Ascending aorta (tissue), 2 donors: ENCODE measurements around the gene CCM2. TPM values are rescaled to one million over a fixed set of nuclear protein-coding genes. Genes with fewer than 3 reads are reported as not detected.

ENCODE experiments used
- DNase-seq, 2 donors: peaks; one replicate each; pipeline ENCODE4 v3.0.0-alpha.2; 2019; ENCODE audit warnings: low spot score in 2 of 2
- H3K27ac ChIP-seq, 2 donors: fragments of 200-600 bp; sonication (generic); one replicate each; pipeline ENCODE4 v1.5.1; 2016 to 2017; ENCODE audit warnings: mild to moderate bottlenecking in 1 of 2
- H3K27me3 ChIP-seq: fragments of 200-600 bp; sonication (generic); one replicate; pipeline ENCODE4 v1.5.1; 2017
- H3K36me3 ChIP-seq, 2 donors: fragments of 200-600 bp; sonication (generic); one replicate each; pipeline ENCODE4 v1.5.1; 2016
- H3K4me1 ChIP-seq, 2 donors: fragments of 200-600 bp; sonication (generic); one replicate each; pipeline ENCODE4 v1.5.1; 2016 to 2017; ENCODE audit warnings: mild to moderate bottlenecking in 1 of 2
- H3K4me3 ChIP-seq, 2 donors: fragments of 200-600 bp; sonication (generic); one replicate each; pipeline ENCODE4 v1.5.1; 2016 to 2017; ENCODE audit warnings: mild to moderate bottlenecking in 1 of 2
- H3K9me3 ChIP-seq, 2 donors: fragments of 200-600 bp; sonication (generic); one replicate each; pipeline ENCODE4 v1.5.1; 2016
- CTCF ChIP-seq, 3 experiments: fragments of 200-600 bp in 2 of 3; fragments of 450-650 bp in 1 of 3; sonication (generic) in 2 of 3; IDR thresholded peaks; one replicate each; pipeline ENCODE4 v1.5.1; 2016 to 2019; ENCODE audit warnings: antibody characterized with exemption in 3 of 3, mild to moderate bottlenecking in 1 of 3, moderate library complexity in 1 of 3
- intact Hi-C: fragments of 100-400 bp; cut with DNase I; formaldehyde crosslinking; loops from one replicate; pipeline ENCODE4 v1.15.1; 2023
- total RNA-seq: library from RNA; depleted of rRNA; stranded (reverse); fragments of >200 nt; gene quantifications from one replicate; pipeline ENCODE4 v1.1.0, GENCODE V29; 2016

The CCM2 gene
- total RNA-seq, 1 donor from 2014 or later, result 61.5 TPM

GRCh38 chr7:44982970-44983369, 17.0 kb upstream of the CCM2 start:
- peaks cover 3 to 11% of the 10 kb centered on the region in 2 donors for H3K4me1 ChIP-seq
- no peak for DNase-seq

GRCh38 chr7:44983742-44984477, 16.1 kb upstream of the CCM2 start:
- intact Hi-C loops, result no loop called here
- H3K27ac ChIP-seq, result no peak overlapping the region
- H3K4me3 ChIP-seq, result no peak overlapping the region
- no peak for TF ChIP-seq CTCF (IDR thresholded peaks at IDR 0.05)
- peaks cover 3 to 11% of the 10 kb centered on the region in 2 donors for H3K4me1 ChIP-seq
- no peaks in the 10 kb centered on the region for H3K9me3 ChIP-seq
- no peak for DNase-seq
- H3K27me3 ChIP-seq, result no peaks in the 10 kb centered on the region
- H3K36me3 ChIP-seq, result peaks cover 24 to 40% of the 10 kb centered on the region in 2 donors

More at GRCh38 chr7:44982970-44983369, 17.0 kb upstream of the CCM2 start:
- no peaks in the 10 kb centered on the region for H3K27me3 ChIP-seq
- no peak overlapping the region for H3K27ac ChIP-seq
- H3K4me3 ChIP-seq, result no peak overlapping the region
- H3K9me3 ChIP-seq, result no peaks in the 10 kb centered on the region
- no peak for TF ChIP-seq CTCF (IDR thresholded peaks at IDR 0.05)
- peaks cover 24 to 40% of the 10 kb centered on the region in 2 donors for H3K36me3 ChIP-seq
- intact Hi-C loops, result no loop called here

- no peaks in the 10 kb centered on the region for H3K9me3 ChIP-seq
- no peak overlapping the region for H3K27ac ChIP-seq
- H3K4me1 ChIP-seq, result peaks cover 3 to 11% of the 10 kb centered on the region in 2 donors
- H3K27me3 ChIP-seq, result no peaks in the 10 kb centered on the region
- H3K4me3 ChIP-seq, result no peak overlapping the region
- intact Hi-C loops, result no loop called here
- H3K36me3 ChIP-seq, result peaks cover 24 to 40% of the 10 kb centered on the region in 2 donors
- DNase-seq, result no peak
- no peak for TF ChIP-seq CTCF (IDR thresholded peaks at IDR 0.05)
Observed at GRCh38 chr7:44984478-44984758, 15.6 kb upstream of the CCM2 start.

- Histone ChIP-seq H3K36me3 (peaks cover 24 to 40% of the 10 kb centered on the region in 2 donors), H3K27me3 (no peaks in the 10 kb centered on the region), H3K4me3 (no peak overlapping the region), H3K27ac (peak overlapping the region; percentile 89 to 90), H3K4me1 (peaks cover 5 to 12% of the 10 kb centered on the region in 2 donors), H3K9me3 (no peaks in the 10 kb centered on the region)
- no peak for TF ChIP-seq CTCF (IDR thresholded peaks at IDR 0.05)
- no peak for DNase-seq
- intact Hi-C loops, result loop anchor here (5.0 kb wide), 2 partner anchors 138 to 403 kb away; partner anchors contain the start of genes H2AZ2 and TMED4
Observed at GRCh38 chr7:44985033-44985695, 14.8 kb upstream of the CCM2 start.

GRCh38 chr7:44985900-44986217, 14.1 kb upstream of the CCM2 start:
- Histone ChIP-seq H3K36me3 (peaks cover 24 to 40% of the 10 kb centered on the region in 2 donors), H3K27ac (peak overlapping the region; percentile 89 to 90), H3K4me1 (peaks cover 6 to 12% of the 10 kb centered on the region in 2 donors), H3K4me3 (peak overlapping the region; percentile 68), H3K9me3 (no peaks in the 10 kb centered on the region), H3K27me3 (no peaks in the 10 kb centered on the region)
- intact Hi-C loops, result loop anchor here (1.0 to 5.0 kb wide), 8 partner anchors 13 to 404 kb away; partner anchors contain the start of genes H2AZ2, NACAD, PPIA and PURB
- no peak for TF ChIP-seq CTCF (IDR thresholded peaks at IDR 0.05)
- DNase-seq, result no peak
